GM10847 (cell line): ENCODE results near the gene HNRNPUL1.

Experiments used
- POLR2A ChIP-seq: IDR thresholded peaks from 2 replicates; pipeline ENCODE4 v1.6.1; 2011; ENCODE audit not compliant: insufficient read length; ENCODE audit errors: extremely low read depth

HNRNPUL1 gene

DNA sequence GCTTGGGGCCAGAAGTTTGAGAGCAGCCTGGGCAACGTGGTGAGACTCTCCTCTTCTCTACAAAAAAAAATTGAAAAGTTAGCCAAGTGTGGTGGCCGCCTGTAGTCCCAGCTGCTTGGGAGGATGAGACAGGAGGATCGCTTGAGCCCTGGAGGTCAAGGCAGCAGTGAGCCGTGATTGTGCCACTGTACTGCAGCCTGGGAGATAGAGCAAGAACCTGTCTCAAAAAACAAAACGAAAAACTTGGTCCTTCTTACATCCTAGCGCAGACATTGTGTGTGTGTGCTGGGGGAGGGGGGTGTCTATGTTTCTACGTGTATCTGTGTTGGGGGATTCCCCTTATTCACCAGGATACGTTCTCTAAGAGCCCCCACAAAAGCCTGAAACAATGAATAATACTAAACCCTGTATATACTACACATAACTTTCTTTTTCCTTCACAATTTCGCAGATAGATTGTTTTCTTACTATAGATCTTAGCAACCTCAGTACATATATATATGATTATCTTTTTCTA is 37.2 kb upstream of the HNRNPUL1 start:
- no peak for TF ChIP-seq POLR2A

DNA sequence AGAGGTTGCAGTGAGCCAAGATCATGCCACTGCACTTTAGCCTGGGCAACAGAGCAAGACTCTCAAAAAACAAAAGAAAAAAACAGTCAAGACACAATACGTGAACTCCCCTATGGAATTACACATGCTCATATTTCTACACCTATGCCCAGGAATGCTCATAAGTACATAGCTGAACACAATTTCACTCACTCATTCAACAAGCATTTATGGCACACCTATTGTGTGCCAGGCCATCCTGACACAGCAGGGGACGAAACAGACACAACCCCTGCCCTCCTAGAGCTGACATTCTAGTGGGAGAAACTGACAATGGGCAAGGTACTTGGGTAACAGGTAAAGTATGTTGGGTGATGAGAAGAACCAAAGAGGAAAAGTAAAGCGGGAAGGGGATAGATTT is 35.7 kb upstream of the HNRNPUL1 start:
- no peak for TF ChIP-seq POLR2A

- no peak for TF ChIP-seq POLR2A
Measured at GRCh38 chr19:41230067-41230857, 33.9 kb upstream of the HNRNPUL1 start.

GRCh38 chr19:41232686-41233085 is 31.5 kb upstream of the HNRNPUL1 start:
- TF ChIP-seq POLR2A: no peak

DNA sequence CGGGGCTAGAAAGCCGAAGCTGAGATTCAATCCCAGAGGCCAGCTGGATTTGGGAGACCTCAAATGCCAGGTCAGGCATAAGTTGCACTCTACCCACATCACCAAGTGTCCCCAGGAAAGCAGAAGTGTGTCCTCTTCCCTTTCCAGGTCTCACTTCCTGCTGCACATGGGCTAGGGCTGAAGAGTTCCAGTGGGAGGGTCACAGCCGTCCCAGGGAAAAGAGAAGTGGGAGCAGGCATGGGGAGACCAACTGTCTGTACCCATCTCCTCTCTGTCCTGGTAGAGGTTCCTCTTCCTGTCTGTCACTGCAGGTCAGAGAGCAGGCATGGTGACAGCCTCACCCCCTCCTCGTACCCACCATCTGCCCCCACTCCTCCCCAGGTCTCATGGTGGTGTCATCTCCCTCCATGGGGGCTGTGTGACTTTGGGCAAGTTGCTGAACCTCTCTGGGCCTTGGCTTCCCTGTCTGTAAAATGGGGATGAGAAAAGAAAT is 30.4 kb upstream of the HNRNPUL1 start:
- TF ChIP-seq POLR2A: no peak

DNA sequence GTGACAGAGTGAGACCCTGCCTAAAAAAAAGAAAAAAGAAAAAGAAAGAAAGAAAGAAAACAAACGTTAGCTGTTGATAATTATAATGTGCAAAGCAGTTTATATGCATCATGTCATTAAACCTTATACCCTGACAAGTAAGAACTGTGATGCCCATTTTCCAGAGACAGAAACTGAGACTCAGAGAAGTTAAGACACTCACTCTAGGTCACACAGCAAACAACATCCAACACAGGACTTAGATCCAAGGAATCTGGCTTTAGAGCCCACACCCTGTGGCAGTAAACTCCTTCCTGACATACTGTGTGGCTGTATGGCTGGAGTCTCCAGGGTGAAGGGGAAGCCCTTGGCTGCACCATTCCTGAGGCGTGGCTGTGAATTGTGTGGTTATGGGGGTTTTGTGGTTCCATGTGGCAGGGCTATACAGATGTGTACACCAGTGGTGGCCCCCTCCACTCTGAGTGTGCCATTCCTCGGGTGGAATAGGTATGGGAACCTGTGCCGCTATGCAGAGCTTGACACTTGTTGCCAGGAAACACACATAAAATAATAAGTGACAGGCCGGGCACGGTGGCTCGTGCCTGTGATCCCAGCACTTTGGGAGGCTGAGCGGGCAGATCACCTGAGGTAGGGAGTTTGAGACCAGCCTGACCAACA is 29.5 kb upstream of the HNRNPUL1 start:
- no peak for TF ChIP-seq POLR2A

GRCh38 chr19:41235480-41235879 is 28.7 kb upstream of the HNRNPUL1 start:
- no peak for TF ChIP-seq POLR2A

DNA sequence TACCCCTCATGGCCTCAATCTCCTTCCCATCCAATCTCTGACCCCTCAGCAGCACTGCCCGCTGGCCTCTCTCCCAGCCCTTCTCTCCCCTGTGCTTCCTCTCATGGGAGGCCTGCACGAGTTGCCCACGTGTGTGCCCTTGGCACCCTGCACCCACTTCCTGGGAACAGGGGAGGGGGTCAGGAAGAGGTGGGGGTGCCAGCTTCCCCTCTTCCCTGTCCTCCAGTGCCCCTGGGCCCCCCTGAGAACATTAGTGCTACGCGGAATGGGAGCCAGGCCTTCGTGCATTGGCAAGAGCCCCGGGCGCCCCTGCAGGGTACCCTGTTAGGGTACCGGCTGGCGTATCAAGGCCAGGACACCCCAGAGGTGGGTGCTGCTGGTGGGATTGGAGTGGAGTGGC is 25.9 kb upstream of the HNRNPUL1 start:
- no peak for TF ChIP-seq POLR2A

DNA sequence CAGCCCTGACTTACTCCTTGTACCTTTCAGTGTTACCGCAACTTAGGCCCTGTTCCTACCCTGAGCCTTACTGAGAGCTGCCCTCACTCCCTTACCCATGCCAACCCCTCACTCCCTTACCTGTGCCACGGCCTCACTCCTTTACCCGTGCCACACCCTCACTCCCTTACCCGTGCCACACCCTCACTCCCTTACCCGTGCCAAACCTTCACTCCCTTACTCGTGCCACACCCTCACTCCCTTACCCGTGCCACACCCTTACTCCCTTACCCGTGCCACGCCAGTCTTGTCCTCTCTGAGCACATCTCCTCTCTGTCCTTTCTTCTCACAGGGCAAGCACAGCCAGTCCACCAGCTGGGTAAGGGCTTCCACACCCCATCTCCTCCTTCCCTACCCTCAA is 24.8 kb upstream of the HNRNPUL1 start:
- TF ChIP-seq POLR2A: no peak

DNA sequence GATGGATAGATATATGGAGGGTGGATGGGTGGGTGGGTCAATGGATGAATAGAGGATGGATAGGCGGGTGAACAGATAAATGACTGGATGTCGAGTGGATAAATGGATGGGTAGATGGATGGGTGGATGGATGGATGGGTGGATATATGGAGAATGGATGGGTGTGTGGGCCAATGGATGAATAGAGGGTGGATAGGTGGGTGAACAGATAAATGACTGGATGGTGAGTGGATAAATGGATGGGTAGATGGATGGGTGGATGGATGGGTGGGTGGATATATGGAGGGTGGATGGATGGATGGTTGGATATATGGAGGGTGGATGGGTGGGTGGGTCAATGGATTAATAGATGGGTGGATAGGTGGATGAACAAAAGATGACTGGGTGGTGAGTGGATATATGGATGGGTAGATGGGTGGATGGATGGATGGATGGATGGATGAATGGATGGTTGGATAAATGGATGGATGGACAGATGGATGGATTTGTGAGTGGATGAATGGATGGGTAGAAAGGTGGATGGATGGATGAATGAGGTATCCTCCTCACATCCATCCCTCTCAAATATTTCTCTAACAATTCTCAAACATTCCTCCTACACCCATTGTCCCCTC is 24.1 kb upstream of the HNRNPUL1 start:
- no peak for TF ChIP-seq POLR2A

DNA sequence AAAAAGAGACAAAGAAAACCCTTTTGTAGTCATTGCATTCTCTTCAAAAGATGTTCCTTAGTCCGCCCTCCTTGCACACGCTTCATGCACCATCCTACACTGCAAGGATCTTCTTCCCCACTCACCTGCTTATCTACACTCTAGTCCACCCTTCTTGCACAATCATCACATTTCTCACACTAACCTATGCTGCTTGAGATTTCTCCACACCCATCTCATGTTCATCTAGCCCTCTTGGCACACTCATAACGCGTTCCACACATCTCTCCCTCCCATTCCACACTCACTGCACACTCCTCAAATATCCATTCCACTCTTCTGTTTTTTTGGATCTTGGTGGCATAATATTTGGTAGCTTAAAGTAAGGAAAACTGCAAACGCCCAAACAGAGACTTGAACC is 22.3 kb upstream of the HNRNPUL1 start:
- TF ChIP-seq POLR2A: no peak

DNA sequence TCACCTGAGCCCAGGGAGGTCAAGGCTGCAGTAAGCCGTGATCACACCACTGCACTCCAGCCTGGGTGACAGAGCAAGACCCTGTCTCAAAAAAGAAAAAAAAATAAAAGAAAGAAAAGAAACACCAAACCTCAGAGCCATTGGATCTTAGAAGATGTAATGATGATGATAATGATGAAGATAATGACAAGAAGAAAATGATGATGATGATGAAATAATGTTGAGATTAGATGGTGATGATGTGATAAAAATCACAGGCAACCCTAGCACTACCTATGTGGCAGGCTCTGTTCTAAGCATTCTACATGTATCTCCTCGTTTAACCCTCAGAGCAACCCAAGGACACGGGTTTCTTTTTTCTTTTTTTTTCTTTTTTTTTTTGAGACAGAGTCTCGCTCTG is 20.1 kb upstream of the HNRNPUL1 start:
- TF ChIP-seq POLR2A: no peak

DNA sequence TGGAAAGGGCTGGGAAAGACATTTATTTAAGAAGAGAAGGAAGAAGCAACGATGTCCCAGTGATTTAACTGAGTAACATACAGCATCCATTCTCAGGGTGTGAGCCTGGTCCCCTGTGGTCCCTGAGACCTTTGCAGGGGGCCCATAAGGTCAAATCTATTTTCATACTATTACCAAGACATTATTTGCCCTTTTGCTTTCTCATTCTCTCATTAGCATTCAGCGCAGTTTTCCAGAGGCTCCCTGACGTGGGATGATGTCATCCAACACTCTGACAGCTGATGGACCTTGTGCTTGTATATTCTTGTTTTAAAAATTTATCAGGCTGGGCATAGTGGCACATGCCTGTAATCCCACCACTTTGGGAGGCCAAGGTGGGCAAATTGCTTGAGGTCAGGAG is 18.3 kb upstream of the HNRNPUL1 start:
- no peak for TF ChIP-seq POLR2A

DNA sequence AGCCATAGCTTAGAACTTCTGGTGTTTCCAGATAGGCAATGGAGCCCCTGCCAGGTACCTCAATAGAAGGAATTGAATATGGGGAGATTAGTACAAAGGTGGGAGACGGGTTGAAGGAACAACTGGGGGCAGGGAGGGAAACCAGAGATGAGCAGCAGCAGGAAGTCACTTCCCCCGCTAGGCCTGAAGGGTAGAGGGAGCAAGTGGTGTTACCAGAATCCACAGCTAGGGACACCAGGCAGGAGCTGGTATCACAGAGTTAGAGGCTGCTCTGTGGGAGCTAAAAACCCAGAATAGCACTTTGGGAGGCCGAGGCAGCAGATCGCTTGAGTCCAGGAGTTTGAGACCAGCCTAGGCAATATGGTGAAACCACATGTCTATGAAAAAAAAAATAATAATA is 15.3 kb upstream of the HNRNPUL1 start:
- no peak for TF ChIP-seq POLR2A

- TF ChIP-seq POLR2A: no peak
Measured at GRCh38 chr19:41249707-41250423, 14.3 kb upstream of the HNRNPUL1 start.
